GM21825 (cell line): ENCODE results near the gene BAIAP2L2.
"Not testable (repeated sequence)": the region's sequence is repeated elsewhere in the genome, so short reads cannot be mapped to it uniquely, and the experiment has no call there.

Experiments
- ATAC-seq: cut with Tn5 transposase; IDR thresholded peaks from one replicate; pipeline ENCODE4 v1.9.1; 2021; ENCODE audit warnings: mild to moderate bottlenecking, moderate library complexity; ENCODE audit not compliant: unreplicated experiment

Gene BAIAP2L2

DNA sequence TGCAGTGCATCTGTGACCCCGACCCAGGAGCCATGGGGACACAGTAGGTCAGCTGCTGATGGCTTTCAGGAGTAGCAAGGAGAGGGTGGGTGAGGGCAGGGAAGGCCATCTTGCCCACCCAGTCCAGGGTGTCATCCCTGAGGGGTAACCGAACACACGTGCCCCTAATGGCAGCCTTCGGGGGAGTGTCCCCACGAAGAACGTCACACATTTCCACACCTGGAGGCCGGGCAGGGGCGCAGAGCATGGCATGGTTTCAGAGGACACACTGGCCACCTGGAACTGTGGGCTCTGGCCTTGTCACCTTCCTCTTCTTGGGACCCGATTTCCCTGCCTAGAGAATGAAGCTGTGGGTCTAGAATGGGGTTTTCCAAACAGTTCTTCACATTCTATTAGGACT is 19.4 kb upstream of the BAIAP2L2 start:
- ATAC-seq: no peak

DNA sequence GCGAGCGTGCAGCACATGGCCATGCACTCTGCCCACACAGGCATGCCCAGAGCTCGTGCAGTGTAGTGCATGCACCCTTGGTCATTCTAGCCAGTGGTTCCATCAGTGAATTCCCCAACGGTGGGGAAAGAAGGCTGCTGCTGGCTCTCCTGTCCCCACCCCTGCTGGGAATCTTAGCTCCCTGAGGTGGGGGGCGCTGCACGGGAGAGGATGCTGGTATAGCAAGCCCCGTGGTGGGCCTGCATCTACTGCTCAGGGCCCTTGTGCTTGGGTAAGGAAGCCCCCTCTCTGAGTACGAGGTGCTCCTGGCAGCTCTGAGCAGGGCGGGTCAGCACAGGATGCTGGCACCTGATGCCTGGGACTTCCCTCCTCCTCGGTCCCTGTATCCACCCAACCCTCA is 18.5 kb upstream of the BAIAP2L2 start:
- no peak for ATAC-seq

- no peak for ATAC-seq
These were observed 17.4 kb upstream of the BAIAP2L2 start for GRCh38 chr22:38127869-38128268.

GRCh38 chr22:38126928-38127668 is 16.6 kb upstream of the BAIAP2L2 start:
- no peak for ATAC-seq

GRCh38 chr22:38125751-38126201 is 15.3 kb upstream of the BAIAP2L2 start:
- ATAC-seq: no peak

GRCh38 chr22:38125038-38125610 is 14.6 kb upstream of the BAIAP2L2 start:
- no peak for ATAC-seq

DNA sequence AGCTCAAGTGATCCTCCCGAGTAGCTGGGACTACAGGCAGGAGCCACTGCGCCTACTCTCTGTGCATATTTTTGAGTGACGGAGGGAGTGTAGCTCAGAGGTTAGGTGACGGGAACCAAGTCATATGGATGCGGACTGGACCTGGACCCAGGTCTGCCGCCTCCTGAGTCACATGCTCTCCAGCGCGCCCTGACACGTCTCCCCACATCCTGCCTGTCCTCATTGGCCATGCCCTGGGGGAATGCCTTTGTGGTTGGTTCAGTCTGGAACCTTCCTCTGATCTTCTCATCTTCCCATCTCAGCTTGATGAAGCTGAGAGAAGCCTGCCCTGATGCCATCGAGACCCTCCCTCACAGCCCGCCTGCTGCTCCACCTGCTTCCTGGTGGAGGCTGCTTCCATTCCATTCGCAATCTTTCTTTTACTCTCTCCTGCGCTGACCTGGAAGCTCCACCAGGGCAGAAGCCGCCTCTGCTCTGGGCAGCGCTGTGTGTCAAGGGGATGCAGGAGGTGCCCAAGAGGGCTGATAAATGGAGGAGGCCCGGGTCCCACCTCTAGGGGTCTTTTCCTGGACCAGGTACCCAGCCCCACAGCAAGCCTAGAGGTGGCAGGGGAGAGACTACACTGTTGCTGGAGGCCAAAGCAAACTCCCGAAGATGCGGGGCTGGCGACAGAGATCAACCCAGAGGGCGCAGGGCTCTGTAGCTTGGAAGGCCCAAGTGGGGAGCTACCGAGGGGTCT is 13.9 kb upstream of the BAIAP2L2 start:
- no peak for ATAC-seq

GRCh38 chr22:38122616-38123015 is 12.1 kb upstream of the BAIAP2L2 start:
- no peak for ATAC-seq

GRCh38 chr22:38120359-38121110 is 10.1 kb upstream of the BAIAP2L2 start:
- ATAC-seq: no peak

DNA sequence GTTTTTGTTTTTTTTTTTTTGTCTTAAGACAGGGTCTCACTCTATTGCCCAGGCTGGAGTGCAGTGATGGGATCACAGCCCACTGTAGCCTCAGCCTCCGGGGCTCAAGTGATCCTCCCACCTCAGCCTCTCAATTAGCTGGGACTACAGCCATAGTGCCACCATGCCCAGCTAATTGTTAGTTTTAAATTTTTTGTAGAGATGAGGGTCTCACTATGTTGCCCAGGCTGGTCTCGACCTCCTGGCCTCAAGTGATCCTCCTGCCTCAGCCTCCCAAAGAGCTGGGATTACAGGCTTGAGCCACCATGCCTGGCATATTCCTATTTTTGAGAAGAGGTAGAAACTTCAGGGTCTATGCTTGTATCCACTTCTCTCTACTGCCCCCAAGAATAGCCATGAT is 8.3 kb upstream of the BAIAP2L2 start:
- ATAC-seq: not testable (repeated sequence)

DNA sequence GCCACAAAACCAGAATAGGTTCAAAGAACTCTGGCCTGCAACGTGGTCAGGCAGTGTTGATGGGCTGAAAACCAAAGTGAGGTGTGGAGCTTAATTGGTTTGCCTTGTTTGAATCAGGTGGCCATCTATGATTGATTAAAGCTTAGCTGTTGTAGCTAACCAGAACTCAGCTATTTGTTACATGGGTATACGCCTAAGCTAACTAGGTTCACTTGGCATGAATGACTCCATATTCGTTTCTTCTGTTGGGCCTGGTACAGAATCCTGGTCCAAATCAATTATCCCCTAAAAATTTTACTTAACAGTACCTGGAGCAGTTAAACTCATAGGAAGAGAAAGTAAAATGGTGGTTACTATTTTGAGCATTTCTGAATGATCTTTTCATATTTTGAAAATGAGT is 7.7 kb upstream of the BAIAP2L2 start:
- ATAC-seq: no peak

- not testable (repeated sequence) for ATAC-seq
These were observed 7.1 kb upstream of the BAIAP2L2 start for GRCh38 chr22:38117556-38117955.

GRCh38 chr22:38115423-38116205 is 5.1 kb upstream of the BAIAP2L2 start:
- no peak for ATAC-seq

DNA sequence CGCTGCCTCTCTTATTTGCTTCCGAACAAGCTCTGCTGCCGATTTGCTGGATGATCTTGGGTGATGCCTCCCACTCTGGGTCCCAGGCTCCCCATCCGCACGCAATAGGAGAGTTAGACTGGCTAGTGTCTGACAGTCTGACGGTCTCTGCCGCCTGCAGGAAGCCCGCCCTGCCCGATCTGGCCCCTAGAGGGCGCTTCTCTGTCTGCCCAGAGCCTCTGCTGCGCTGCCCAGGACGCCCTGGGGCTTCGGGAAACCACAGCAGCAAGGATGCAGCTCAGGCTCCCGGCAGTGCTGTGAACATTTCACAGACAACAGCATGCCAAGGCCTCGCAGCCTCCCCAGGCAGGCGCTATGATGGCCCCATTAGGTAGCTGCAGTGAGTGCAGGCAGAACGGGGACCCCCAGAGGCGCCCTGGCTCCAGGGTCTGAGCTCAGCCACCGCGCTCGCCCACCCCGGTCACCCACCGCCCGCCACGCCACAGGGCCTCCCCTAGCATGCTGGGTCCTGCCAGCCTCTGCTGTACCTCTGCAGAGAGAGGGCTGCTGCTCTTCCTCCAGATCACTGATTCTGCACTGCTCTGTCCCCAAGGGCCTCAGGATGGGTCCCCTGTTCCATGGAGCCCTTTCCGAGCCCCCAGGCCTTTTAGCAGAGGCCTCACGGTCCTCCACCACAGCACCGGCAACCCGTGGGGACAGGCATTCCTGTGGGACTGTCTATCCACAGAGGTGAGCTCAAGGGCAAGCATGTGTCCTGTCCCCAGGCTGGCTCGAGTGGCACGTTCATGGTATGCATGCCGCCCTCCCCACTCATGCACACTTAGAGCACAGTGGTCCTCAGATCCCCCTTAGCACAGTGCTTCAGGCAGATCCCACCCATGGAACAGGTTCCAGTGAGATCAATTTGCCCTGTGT is 4.3 kb upstream of the BAIAP2L2 start:
- no peak for ATAC-seq

GRCh38 chr22:38112381-38112780 is 1.9 kb upstream of the BAIAP2L2 start:
- ATAC-seq: no peak

DNA sequence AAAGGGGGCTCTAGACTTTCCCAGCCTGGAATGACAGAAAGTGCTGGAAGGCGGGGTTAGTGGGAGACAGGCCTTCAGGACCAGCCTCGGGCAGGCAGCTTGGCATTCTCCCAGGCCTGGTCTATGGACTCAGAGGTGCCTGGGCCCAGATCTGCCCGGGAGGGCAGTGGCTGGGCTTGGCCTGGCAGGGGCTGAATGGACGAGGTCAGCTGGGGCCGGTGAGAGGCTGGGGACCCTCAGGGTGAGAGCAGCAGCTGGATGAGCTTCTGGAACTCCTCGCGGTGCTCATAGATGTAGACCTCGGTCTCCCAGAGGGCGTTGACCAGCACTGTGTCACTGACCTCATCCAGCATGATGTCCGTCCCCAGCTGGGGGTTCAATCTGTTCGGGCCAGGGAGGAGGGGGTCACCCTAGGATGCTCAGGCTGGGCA is 1.5 kb upstream of the BAIAP2L2 start:
- no peak for ATAC-seq

DNA sequence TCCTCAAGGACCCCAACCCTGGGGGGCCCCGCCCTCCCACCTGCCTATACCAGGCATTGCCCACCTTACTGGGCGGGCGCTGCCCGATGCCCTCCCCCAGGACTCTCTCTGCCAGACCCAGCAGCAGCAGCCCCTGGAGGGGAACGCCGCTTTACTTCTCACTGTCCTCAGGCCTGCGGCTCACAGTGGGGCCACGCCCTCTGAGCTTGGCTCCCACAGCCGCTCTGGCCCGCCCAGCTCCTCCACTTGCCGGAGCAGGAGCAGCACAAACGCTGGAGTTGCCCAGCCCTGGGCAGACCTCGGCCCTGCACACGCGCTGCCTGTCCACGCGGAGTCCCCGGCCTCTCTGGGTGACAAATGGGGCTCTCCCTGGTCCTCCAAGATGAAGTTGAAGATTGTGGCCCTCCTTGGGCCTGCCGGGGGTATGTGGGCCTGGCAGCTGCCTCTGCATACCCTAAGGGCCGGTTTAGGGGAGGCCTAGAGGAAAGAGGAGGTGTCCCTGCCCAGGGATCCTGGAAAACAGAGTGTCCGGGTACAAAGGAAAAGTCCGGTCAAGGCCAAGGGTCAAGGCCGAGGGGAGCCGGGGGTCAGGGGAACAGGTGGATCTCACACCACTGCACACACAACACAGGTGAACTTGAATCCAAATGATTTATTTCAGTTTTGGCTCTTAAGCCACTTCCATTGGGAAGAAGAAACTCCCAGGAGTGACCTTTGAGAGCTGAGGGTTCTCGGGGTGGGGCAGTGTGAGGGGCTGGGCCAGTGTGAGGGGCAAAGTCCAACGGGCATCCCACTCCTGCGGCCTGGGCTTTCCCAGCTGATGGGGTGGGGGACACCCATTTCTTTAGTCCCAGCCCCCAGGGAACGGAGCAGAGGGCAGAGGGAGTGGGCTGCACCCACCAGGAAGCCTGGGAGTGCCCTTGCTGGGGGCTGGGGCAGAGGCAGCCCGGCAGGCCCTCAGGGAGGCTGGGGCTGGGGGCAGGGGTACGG is 674 bp upstream of the BAIAP2L2 start:
- no peak for ATAC-seq

- ATAC-seq: no peak
These were observed 998 bp downstream of the BAIAP2L2 start for GRCh38 chr22:38109371-38110001.
